Smooth muscle cell (in vitro differentiated cells): ENCODE results near the gene DKKL1. TPM values are rescaled to one million over a fixed set of nuclear protein-coding genes. Genes with fewer than 3 reads are reported as not detected.

Experiments used
- DNase-seq: peaks from one replicate; lab custom pipeline; 2025; ENCODE audit not compliant: unreplicated experiment; lab: John Stamatoyannopoulos, UW
- H2AFZ ChIP-seq: fragments of 200-600 bp; sonication (generic); 2 replicates; pipeline ENCODE4 v1.6.0; 2016; ENCODE audit warnings: antibody characterized with exemption, low read depth, mild to moderate bottlenecking
- H3F3A ChIP-seq: fragments of 200-600 bp; sonication (generic); 2 replicates; pipeline ENCODE4 v1.6.0; 2017; ENCODE audit warnings: antibody characterized with exemption, low read depth
- H3K27ac ChIP-seq: fragments of 200-600 bp; sonication (generic); 2 replicates; pipeline ENCODE4 v1.5.1; 2016; ENCODE audit warnings: low read depth, mild to moderate bottlenecking
- H3K27me3 ChIP-seq: fragments of 200-600 bp; sonication (generic); 2 replicates; pipeline ENCODE4 v1.6.1; 2016; ENCODE audit warnings: low read depth, mild to moderate bottlenecking
- H3K36me3 ChIP-seq: fragments of 200-600 bp; sonication (generic); 2 replicates; pipeline ENCODE4 v1.5.1; 2016; ENCODE audit warnings: low read depth
- H3K4me1 ChIP-seq: fragments of 200-600 bp; sonication (generic); 2 replicates; pipeline ENCODE4 v1.5.1; 2016; ENCODE audit warnings: low read depth
- H3K4me2 ChIP-seq: fragments of 200-600 bp; sonication (generic); 2 replicates; pipeline ENCODE4 v1.6.0; 2016; ENCODE audit warnings: mild to moderate bottlenecking
- H3K4me3 ChIP-seq: fragments of 200-600 bp; sonication (generic); 2 replicates; pipeline ENCODE4 v1.5.1; 2016; ENCODE audit warnings: mild to moderate bottlenecking
- H3K79me2 ChIP-seq: fragments of 200-600 bp; sonication (generic); 2 replicates; pipeline ENCODE4 v1.6.0; 2016; ENCODE audit warnings: low read depth, mild to moderate bottlenecking
- H3K9ac ChIP-seq: fragments of 200-600 bp; sonication (generic); 2 replicates; pipeline ENCODE4 v1.6.0; 2016; ENCODE audit warnings: low read depth
- H3K9me3 ChIP-seq: fragments of 200-600 bp; sonication (generic); replicated peaks from 2 replicates; pipeline ENCODE4 v1.5.1; 2016; ENCODE audit warnings: low read depth
- H4K20me1 ChIP-seq: fragments of 200-600 bp; sonication (generic); 2 replicates; pipeline ENCODE4 v1.6.0; 2016; ENCODE audit warnings: low read depth
- WGBS: methylation state at CpG from one replicate; pipeline ENCODE4 v1.1.7; 2016; ENCODE audit warnings: low lambda C conversion rate; 5-methylcytosine and 5-hydroxymethylcytosine counted together
- polyA plus RNA-seq: library from polyadenylated mRNA; unstranded; fragments of >200 nt; fragmentation: Nextera tagmentation; extraction: Ambion mirVana; gene quantifications from 2 replicates; pipeline ENCODE4 v1.2.1, GENCODE V29; 2016
- total RNA-seq: library from RNA; depleted of rRNA; stranded (reverse); fragments of >200 nt; gene quantifications from 2 replicates; pipeline ENCODE4 v1.2.3, GENCODE V29; 2014
- TF ChIP-seq, protein P1 (sequence below): fragments of 200-600 bp; sonication (generic); IDR thresholded peaks from 2 replicates; pipeline ENCODE4 v1.5.1; 2017; ENCODE audit warnings: borderline replicate concordance, mild to moderate bottlenecking, antibody characterized with exemption; ENCODE audit not compliant: insufficient read depth, poor library complexity, severe bottlenecking

DKKL1 gene
- total RNA-seq (2.3 and 6.3 TPM in 2 replicates), polyA plus RNA-seq (2.8 and 6.4 TPM in 2 replicates)

GRCh38 chr19:49363268-49364082, at the start of gene DKKL1:
TSS of gene DKKL1 (plus strand) at chr19:49363877. CDS start at chr19:49363999, 122 bp downstream.
- TF ChIP-seq, protein P1, sequence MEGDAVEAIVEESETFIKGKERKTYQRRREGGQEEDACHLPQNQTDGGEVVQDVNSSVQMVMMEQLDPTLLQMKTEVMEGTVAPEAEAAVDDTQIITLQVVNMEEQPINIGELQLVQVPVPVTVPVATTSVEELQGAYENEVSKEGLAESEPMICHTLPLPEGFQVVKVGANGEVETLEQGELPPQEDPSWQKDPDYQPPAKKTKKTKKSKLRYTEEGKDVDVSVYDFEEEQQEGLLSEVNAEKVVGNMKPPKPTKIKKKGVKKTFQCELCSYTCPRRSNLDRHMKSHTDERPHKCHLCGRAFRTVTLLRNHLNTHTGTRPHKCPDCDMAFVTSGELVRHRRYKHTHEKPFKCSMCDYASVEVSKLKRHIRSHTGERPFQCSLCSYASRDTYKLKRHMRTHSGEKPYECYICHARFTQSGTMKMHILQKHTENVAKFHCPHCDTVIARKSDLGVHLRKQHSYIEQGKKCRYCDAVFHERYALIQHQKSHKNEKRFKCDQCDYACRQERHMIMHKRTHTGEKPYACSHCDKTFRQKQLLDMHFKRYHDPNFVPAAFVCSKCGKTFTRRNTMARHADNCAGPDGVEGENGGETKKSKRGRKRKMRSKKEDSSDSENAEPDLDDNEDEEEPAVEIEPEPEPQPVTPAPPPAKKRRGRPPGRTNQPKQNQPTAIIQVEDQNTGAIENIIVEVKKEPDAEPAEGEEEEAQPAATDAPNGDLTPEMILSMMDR: no peak
- Histone ChIP-seq H3K27ac (peak within 1 kb of the TSS; percentile 97), H3K9me3 (no peaks in the 10 kb centered on the region), H3K79me2 (peaks cover 34% of the 10 kb centered on the region), H3K36me3 (no peaks in the 10 kb centered on the region), H3K4me2 (peak within 1 kb of the TSS; percentile 95), H3K4me1 (peaks cover 3% of the 10 kb centered on the region), H2AFZ (peak within 1 kb of the TSS; percentile 75), H3K27me3 (no peaks in the 10 kb centered on the region), H3K4me3 (peak within 1 kb of the TSS; percentile 76), H4K20me1 (no peaks in the 10 kb centered on the region), H3K9ac (peak within 1 kb of the TSS; percentile 96), H3F3A (peaks cover 6% of the 10 kb centered on the region)
- under 1% methylated on average over 46 of the region's 46 CpGs for WGBS
- DNase-seq: peak; percentile 99

DNA sequence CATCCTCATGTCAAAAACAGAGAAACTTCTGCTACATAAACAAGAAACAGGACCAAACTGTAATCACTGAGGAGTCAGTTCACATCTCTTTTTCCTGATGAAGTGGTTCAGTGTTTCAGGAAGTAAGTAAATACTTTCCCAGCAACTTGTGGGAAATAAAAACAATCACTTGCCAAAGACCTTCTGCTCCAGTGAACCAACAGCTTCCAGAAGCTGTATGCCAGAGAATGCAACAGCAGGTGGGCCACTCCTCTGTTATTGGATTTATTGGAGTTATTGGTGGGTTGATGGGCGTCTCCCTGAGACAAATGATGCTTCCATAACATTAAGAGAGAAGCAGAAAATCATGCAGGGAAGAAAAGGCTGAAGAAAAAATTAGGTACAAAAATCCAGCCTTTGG, 48.6 kb upstream of the DKKL1 start:
- no peak overlapping the region for H2AFZ ChIP-seq
- TF ChIP-seq, protein P1: no peak
- no peaks in the 10 kb centered on the region for H3K27me3 ChIP-seq
- no peaks in the 10 kb centered on the region for H3K4me1 ChIP-seq
- peaks cover 2% of the 10 kb centered on the region for H3K9me3 ChIP-seq
- WGBS: 80% methylated on average over 1 of the region's 1 CpG
- H3F3A ChIP-seq: no peaks in the 10 kb centered on the region
- no peaks in the 10 kb centered on the region for H3K79me2 ChIP-seq
- no peak overlapping the region for H3K27ac ChIP-seq
- H3K36me3 ChIP-seq: peaks cover 12% of the 10 kb centered on the region
- H4K20me1 ChIP-seq: no peaks in the 10 kb centered on the region
- no peak overlapping the region for H3K4me3 ChIP-seq
- H3K9ac ChIP-seq: no peak overlapping the region
- no peak for DNase-seq
- H3K4me2 ChIP-seq: no peak overlapping the region

DNA sequence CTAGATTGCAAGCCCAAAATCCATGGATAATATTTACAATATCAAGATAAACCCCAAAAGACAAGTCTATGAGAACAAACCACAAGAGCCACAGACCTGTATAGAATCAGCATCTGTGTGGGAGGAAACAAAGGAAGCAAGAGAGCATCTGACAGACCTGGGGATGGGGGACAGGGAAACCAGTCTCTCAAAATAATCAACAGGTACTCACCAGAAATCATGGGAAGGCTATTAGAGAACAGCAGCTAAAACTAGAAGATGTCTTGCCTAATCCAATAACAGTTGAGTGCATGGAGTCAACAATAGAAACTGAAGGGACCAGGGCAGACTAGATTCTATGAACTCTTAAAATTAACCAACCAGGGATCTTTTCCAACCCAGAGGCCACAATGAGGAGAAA, 47.4 kb upstream of the DKKL1 start:
- Histone ChIP-seq H3K79me2 (no peaks in the 10 kb centered on the region), H4K20me1 (no peaks in the 10 kb centered on the region), H3K4me3 (no peak overlapping the region), H3F3A (no peaks in the 10 kb centered on the region), H3K9ac (no peak overlapping the region), H3K27ac (no peak overlapping the region), H3K27me3 (no peaks in the 10 kb centered on the region), H3K4me2 (no peak overlapping the region), H3K4me1 (no peaks in the 10 kb centered on the region), H3K9me3 (peaks cover 2% of the 10 kb centered on the region), H2AFZ (no peak overlapping the region), H3K36me3 (peaks cover 4% of the 10 kb centered on the region)
- DNase-seq: no peak
- TF ChIP-seq, protein P1: no peak

- Histone ChIP-seq H3K4me1 (no peaks in the 10 kb centered on the region), H3K27me3 (no peaks in the 10 kb centered on the region), H3K4me2 (no peak overlapping the region), H3K9me3 (peaks cover 2% of the 10 kb centered on the region), H3K36me3 (peaks cover 19% of the 10 kb centered on the region), H3F3A (no peaks in the 10 kb centered on the region), H2AFZ (no peak overlapping the region), H4K20me1 (no peaks in the 10 kb centered on the region), H3K27ac (no peak overlapping the region), H3K4me3 (no peak overlapping the region), H3K79me2 (no peaks in the 10 kb centered on the region), H3K9ac (no peak overlapping the region)
- DNase-seq: no peak
- TF ChIP-seq, protein P1: no peak
These were observed 45.4 kb upstream of the DKKL1 start for GRCh38 chr19:49318296-49318695.
